Stimulated activated CD4-positive, alpha-beta T cell treated with anti-CD3 and anti-CD28 coated beads, Interleukin-1b, Interleukin-23, amount 100 ng/mL, for 48 hours (primary cell): Measurements from ENCODE around the gene LTBP4.

Experiments
- DNase-seq: peaks from one replicate; pipeline ENCODE4 v3.0.0-alpha.2; 2020

Gene LTBP4

DNA sequence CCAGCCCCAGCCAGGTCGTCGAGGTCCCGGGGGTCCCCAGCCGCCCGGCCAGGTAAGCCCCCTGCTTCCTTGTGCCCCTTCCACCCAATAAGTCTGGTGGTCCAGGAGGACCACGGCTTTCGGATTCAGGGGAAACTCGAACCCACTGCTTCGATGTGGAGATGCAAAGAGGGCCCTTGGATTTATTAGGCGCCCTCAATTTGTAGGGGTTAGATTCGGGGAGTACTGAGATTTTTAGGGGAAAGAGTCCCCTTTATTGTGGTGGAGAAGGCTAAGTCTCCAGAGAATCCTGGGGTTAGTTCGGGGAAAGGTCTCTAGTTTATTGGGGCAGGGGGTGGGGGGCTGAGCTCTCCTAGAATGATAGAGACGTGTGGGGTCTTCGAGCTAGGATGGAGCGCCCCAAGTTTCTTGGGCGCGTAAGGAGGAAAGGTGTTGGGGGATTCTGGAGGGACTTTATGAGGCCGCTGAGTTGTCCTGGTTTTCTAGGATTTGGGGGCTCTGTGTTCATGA, 3.8 kb upstream of the LTBP4 start:
- DNase-seq: no peak

DNA sequence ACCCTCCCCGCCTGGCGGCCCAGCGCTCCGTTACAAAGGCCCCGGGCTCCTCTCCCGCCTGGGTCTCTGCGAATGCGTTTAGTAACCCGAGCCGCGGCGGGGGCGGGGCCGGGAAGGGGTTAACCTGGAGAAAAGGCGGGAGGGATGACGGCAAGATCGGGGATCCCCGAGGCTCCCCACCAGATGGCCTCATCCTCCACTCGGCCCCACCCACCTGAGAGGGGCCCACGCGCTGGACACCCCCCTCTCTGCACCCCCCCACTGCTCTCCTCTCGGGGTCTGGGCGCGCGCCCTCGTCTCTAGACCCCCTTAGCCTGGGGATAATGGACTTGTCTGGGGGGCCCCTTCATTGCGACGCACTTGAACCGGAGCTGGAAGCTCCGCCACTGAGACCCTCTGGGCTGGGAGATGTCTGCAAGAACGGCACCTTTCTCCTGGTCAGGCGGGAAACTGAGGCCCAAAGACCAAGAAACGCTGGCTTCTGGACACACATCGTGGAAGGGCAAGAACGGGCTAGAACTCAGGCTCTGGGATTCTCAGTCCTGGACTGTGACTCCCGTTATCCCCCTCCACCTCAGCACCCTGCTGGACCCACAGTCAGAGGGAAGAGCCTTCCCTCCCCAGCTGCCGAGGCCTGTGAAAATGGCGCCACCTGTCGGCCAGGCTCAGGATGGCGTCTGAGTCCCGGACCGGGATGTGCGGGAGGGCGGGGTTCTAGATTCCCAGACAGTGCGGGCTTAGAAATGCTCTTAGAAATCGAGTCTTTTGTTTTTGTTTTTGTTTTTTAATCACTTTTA, 2.9 kb upstream of the LTBP4 start:
- DNase-seq: peak; percentile 81

DNA sequence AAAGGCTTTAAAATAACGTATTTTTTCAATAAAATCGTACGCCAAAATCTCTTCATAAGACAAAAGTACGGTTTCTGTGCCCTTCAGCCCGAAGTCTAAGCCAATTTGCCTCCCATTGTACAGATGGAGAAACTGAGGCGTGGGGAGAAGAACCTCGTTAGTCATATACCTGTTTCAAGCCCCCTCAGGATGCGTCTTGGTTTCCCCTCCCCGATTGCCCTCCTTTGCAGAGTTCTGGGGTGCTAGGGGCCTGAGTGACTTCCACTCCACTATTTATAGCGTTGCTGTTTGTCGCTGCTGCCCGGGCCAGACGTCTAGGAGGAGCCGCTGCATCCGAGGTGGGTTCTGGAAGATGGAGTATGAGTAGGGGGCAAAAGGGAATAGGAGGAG, 2.3 kb upstream of the LTBP4 start:
- no peak for DNase-seq

DNA sequence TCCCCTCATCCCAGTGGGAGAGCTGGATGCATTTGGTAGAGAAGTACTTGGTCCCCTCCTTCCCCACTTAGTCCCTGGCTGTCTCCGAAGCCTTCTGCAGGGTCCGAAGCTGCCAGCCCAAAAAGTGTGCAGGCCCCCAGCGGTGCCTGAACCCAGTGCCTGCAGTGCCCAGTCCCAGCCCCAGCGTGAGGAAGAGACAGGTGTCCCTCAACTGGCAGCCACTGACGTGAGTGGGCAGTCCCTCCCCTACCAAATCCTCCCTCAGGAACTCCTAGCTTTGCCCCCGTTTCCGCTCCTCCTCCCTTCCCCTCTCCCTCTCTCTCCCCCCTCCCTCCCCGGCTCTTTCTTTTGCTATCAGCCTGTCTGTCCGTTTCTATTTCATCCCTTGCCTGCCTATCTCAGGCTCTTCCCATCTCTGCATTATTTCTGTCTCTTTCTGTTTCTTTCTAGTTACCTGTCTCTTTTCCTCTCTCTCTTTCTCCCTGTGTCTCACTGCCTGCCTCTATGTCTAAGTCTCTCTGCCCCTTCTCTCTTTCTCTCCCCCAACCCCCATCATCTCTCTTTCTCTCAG, 1.8 kb upstream of the LTBP4 start:
- DNase-seq: no peak

GRCh38 chr19:40599902-40600569, 1.1 kb upstream of the LTBP4 start:
- DNase-seq: no peak

GRCh38 chr19:40600570-40601133, 517 bp upstream of the LTBP4 start:
- no peak for DNase-seq

DNA sequence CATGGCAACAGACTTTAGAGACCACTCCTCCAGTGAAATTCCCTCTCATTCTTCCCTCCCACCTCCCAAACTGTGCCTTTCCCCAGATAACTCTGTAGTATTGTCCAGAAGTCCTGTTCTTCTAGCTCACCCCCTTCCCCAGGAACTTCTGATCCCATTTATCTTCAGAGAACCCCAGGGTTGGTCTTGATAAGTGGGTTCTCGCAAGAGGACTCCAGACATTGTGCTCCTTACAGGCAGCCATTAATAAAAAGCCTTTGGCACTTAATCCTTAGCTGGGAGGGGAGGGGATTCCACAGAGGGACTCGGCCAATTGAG, 1.9 kb downstream of the LTBP4 start:
- no peak for DNase-seq

DNA sequence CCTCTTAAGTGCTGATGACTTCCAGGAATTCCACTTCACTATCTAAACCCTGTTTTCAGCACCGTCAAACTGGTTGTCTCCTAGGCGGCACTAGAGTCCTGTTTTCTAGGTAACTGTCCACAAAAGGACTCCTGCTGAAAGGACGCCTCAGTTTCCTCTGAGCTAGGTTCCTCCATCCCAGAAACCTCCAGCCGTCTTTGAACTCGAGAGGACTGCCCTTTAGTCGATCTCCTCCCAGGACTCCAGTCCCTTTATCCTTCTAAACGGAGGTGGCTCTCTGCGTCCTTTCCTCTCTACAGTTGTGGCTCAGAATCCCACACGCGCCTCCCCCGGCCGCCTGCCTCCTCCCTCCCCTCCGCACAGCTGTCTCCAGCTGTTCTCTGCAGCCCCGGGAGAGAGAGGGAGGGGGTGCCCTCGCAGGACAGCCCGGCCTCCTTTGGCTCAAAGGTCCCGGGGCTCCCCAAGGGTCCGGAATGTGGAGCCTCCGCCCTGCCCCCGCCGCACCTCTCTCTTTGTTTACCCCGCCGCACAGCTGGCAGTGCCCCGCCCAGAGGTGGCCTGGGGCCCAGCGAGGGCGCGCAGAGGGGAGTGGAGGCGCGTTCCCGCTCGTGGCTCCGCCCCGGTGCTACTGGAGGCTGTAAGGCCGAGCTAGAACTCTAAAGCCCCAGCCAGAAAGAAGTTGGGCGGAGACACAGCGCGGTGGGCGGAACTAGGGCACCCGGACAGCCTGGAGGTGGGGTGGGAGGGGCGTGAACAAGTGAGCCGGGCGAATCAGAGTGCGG, 2.4 kb downstream of the LTBP4 start:
- DNase-seq: peak; percentile 98

GRCh38 chr19:40604171-40604646, 3.0 kb downstream of the LTBP4 start:
- no peak for DNase-seq

GRCh38 chr19:40604647-40605215, 3.6 kb downstream of the LTBP4 start:
- DNase-seq: no peak

GRCh38 chr19:40605216-40605971, 4.2 kb downstream of the LTBP4 start:
- peak; percentile 79 for DNase-seq

DNA sequence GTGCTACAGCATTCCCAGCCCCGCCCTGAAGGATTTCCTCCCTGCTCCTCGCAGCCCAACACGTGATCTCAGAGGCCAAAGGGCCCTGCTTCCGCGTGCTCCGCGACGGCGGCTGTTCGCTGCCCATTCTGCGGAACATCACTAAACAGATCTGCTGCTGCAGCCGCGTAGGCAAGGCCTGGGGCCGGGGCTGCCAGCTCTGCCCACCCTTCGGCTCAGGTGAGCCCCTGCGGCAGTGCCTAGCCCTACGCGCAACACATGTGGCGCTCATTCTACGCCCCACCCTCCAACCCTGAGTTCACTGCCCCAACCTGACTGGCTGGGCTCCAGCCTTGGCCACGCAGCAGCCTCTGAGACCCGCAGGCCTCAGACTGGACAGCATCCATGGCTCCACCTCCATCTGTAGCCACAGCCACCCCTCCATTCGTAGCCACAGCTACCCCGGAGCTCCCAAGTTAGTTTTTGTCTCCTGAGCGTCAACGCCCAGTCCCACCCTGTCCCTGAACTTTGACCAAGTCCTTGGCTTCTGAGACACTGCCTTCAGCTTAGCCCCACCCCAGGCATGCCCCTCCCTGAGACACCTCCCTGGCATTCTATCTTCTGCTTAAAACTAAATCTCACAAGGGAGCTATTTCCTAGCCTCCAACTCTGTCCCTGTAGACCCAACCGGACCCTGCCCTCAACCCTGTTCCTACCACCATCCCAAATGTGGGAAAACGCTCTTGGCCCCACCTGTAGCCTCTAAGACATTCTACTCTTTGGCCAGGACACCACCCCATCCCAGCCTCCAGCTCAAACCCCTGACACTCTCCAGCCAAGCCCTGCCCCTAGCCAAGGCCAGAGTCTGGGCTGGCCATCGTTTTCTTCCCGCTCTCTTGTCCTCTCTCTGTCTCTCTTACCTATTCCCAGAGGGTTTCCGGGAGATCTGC, 6.4 kb downstream of the LTBP4 start:
- DNase-seq: no peak

GRCh38 chr19:40608240-40608621, 7.1 kb downstream of the LTBP4 start:
- DNase-seq: no peak

GRCh38 chr19:40608957-40609356, 7.8 kb downstream of the LTBP4 start:
- DNase-seq: no peak

GRCh38 chr19:40609561-40610395, 8.6 kb downstream of the LTBP4 start:
- peak; percentile 94 for DNase-seq

GRCh38 chr19:40610396-40611064, 9.4 kb downstream of the LTBP4 start:
- DNase-seq: peak; percentile 68

DNA sequence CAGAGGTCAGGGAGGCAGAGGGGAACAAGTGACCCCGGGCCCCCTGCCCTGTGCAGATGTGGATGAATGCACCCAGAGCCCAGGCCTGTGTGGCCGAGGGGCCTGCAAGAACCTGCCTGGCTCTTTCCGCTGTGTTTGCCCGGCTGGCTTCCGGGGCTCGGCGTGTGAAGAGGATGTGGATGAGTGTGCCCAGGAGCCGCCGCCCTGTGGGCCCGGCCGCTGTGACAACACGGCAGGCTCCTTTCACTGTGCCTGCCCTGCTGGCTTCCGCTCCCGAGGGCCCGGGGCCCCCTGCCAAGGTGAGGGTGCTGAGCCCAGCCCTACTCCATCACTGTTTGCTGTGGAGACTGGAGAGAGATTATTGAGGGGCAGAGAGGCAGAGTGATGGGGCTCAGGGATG, 9.9 kb downstream of the LTBP4 start:
- no peak for DNase-seq

- DNase-seq: no peak
These were observed 10.9 kb downstream of the LTBP4 start for GRCh38 chr19:40611900-40612698.
